Keratinocyte (primary cell): ENCODE data around the gene PSRC1.
"Not testable (repeated sequence)": the region's sequence is repeated elsewhere in the genome, so short reads cannot be mapped to it uniquely, and the experiment has no call there.

Experiments
- CTCF ChIP-seq, 3 experiments: IDR thresholded peaks in 1 of 3; conservative IDR thresholded peaks in 1 of 3; optimal IDR thresholded peaks in 1 of 3; 2 replicates in 2 of 3; 3 replicates in 1 of 3; pipeline versions ENCODE3 to v1.5.1; 2011; ENCODE audit warnings: low read length in 3 of 3, mild to moderate bottlenecking in 3 of 3, moderate library complexity in 2 of 3, control low read depth in 1 of 3, inconsistent platforms in 1 of 3; ENCODE audit not compliant: insufficient read depth in 2 of 3; ENCODE audit errors: extremely low read depth in 1 of 3
- EZH2 ChIP-seq: IDR thresholded peaks from one replicate; pipeline ENCODE4 v1.6.1; 2012; ENCODE audit warnings: inconsistent platforms, mild to moderate bottlenecking, low read length, moderate library complexity

- TF ChIP-seq CTCF (optimal IDR thresholded peaks at IDR 0.05 in 1 of 3, IDR thresholded peaks at IDR 0.05 in 1 of 3, conservative IDR thresholded peaks at IDR 0.05 in 1 of 3; ENCODE audit: extremely low read depth in 1 of 3, insufficient read depth in 2 of 3, low read length in 3 of 3); EZH2: not testable (repeated sequence)
Observed at GRCh38 chr1:109286762-109287161, 3.8 kb upstream of the PSRC1 start.
